Gastroesophageal sphincter (tissue), 4 donors: ENCODE results near the gene LYL1. TPM values are rescaled to one million over a fixed set of nuclear protein-coding genes. Genes with fewer than 3 reads are reported as not detected.

Source experiments
- ATAC-seq: fragments of 150-250 bp; one replicate; pipeline ENCODE4 v1.9.1; 2016; ENCODE audit warnings: mild to moderate bottlenecking, moderate library complexity
- H3K27ac ChIP-seq, 4 donors: fragments of 200-600 bp; sonication (generic) in 3 of 4; 1 replicate in 3 of 4; 2 replicates in 1 of 4; pipeline ENCODE4 v1.5.1; 2016 to 2019
- H3K27me3 ChIP-seq: fragments of 200-600 bp; sonication (generic); one replicate; pipeline ENCODE4 v1.5.1; 2019
- H3K36me3 ChIP-seq, 2 donors: fragments of 200-600 bp; sonication (generic); one replicate each; pipeline ENCODE4 v1.5.1; 2019; ENCODE audit warnings: control low read depth in 1 of 2
- H3K4me1 ChIP-seq, 3 donors: fragments of 200-600 bp; sonication (generic); 1 replicate in 2 of 3; 2 replicates in 1 of 3; pipeline ENCODE4 v1.5.1; 2016 to 2019; ENCODE audit warnings: control low read depth in 2 of 3
- H3K4me3 ChIP-seq, 2 donors: fragments of 200-600 bp; sonication (generic); one replicate each; pipeline ENCODE4 v1.5.1; 2019; ENCODE audit warnings: mild to moderate bottlenecking in 1 of 2, moderate library complexity in 1 of 2
- H3K9me3 ChIP-seq, 3 donors: fragments of 200-600 bp; sonication (generic); one replicate each; pipeline ENCODE4 v1.5.1; 2017 to 2019; ENCODE audit warnings: control low read depth in 2 of 3
- EP300 ChIP-seq: sonication (generic); formaldehyde crosslinking; IDR thresholded peaks from one replicate; pipeline ENCODE4 v1.6.1; 2017; ENCODE audit warnings: antibody characterized with exemption, mild to moderate bottlenecking
- POLR2A ChIP-seq, 2 donors: fragments of 450-650 bp; IDR thresholded peaks; one replicate each; pipeline ENCODE4 v1.6.1; 2017; ENCODE audit warnings: antibody characterized with exemption in 2 of 2, mild to moderate bottlenecking in 2 of 2, moderate library complexity in 1 of 2
- POLR2AphosphoS5 ChIP-seq: sonication (generic); formaldehyde crosslinking; IDR thresholded peaks from one replicate; pipeline ENCODE4 v1.6.1; 2017; ENCODE audit warnings: antibody characterized with exemption
- WGBS, 2 donors: methylation state at CpG; one replicate each; pipeline ENCODE4 v1.1.5; 2018; ENCODE audit warnings: low coverage in 1 of 2; 5-methylcytosine and 5-hydroxymethylcytosine counted together
- total RNA-seq, 4 donors: library from RNA; depleted of rRNA; stranded (reverse); fragments of >200 nt; gene quantifications; one replicate each; pipeline ENCODE4 v1.1.0, GENCODE V29; 2016
- TF ChIP-seq, protein P1 (sequence below), 4 experiments: fragments of 200-600 bp in 2 of 4; fragments of 450-650 bp in 2 of 4; sonication (generic) in 1 of 4; IDR thresholded peaks; one replicate each; pipeline ENCODE4 v1.5.1; 2017 to 2019; ENCODE audit warnings: antibody characterized with exemption in 4 of 4, mild to moderate bottlenecking in 2 of 4, moderate library complexity in 2 of 4

Gene LYL1
- total RNA-seq, 4 donors from 2014 or later, result 9.9 to 11.8 (median 10.8) TPM

DNA sequence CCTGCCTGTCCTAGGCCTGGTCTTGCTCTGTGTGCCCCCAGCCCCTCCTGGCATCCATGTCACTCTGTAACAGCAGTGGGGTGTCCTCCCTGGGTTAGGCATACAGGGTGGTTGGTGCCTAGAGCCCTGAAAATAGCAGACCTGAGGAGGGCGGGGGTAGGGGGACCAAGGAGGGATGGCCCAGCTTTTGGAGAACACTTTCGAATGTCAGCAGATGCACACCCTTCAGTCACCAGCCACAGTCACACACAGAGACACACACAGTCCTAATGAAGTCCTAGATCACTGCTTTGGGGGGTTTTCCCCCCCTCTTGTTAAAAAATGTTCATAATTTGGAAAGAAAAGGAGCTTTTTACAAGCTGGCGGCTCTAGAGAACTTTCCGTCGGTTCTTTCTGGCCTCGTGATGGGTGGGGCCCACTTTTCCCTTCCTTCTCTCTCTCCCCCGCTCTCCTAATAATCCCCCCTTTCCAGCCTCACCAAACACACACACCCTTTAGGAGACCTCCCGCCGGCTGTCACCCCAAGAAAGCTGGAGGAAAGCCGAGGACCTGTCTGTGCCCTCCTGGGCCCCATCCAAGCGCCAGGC is 47.9 kb downstream of the LYL1 start:
- Histone ChIP-seq H3K27me3 (no peaks in the 10 kb centered on the region), H3K4me1 (peaks cover 52 to 100% (median 96%) of the 10 kb centered on the region in 3 donors), H3K27ac (peak overlapping the region; percentile 95 to 98 (median 97)), H3K36me3 (no peaks in the 10 kb centered on the region), H3K9me3 (no peaks in the 10 kb centered on the region), H3K4me3 (peak overlapping the region in 1 of 2 donors; percentile 37)
- ATAC-seq, result peak; percentile 26
- WGBS, 2 donors, result 4 to 17% methylated on average over 7 to 8 of the region's 11 CpGs
- TF ChIP-seq, protein P1, sequence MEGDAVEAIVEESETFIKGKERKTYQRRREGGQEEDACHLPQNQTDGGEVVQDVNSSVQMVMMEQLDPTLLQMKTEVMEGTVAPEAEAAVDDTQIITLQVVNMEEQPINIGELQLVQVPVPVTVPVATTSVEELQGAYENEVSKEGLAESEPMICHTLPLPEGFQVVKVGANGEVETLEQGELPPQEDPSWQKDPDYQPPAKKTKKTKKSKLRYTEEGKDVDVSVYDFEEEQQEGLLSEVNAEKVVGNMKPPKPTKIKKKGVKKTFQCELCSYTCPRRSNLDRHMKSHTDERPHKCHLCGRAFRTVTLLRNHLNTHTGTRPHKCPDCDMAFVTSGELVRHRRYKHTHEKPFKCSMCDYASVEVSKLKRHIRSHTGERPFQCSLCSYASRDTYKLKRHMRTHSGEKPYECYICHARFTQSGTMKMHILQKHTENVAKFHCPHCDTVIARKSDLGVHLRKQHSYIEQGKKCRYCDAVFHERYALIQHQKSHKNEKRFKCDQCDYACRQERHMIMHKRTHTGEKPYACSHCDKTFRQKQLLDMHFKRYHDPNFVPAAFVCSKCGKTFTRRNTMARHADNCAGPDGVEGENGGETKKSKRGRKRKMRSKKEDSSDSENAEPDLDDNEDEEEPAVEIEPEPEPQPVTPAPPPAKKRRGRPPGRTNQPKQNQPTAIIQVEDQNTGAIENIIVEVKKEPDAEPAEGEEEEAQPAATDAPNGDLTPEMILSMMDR (IDR thresholded peaks at IDR 0.05), result peak in 1 of 4 experiments; percentile 8
- TF ChIP-seq POLR2A (IDR thresholded peaks at IDR 0.05) (no peak), EP300 (no peak)

DNA sequence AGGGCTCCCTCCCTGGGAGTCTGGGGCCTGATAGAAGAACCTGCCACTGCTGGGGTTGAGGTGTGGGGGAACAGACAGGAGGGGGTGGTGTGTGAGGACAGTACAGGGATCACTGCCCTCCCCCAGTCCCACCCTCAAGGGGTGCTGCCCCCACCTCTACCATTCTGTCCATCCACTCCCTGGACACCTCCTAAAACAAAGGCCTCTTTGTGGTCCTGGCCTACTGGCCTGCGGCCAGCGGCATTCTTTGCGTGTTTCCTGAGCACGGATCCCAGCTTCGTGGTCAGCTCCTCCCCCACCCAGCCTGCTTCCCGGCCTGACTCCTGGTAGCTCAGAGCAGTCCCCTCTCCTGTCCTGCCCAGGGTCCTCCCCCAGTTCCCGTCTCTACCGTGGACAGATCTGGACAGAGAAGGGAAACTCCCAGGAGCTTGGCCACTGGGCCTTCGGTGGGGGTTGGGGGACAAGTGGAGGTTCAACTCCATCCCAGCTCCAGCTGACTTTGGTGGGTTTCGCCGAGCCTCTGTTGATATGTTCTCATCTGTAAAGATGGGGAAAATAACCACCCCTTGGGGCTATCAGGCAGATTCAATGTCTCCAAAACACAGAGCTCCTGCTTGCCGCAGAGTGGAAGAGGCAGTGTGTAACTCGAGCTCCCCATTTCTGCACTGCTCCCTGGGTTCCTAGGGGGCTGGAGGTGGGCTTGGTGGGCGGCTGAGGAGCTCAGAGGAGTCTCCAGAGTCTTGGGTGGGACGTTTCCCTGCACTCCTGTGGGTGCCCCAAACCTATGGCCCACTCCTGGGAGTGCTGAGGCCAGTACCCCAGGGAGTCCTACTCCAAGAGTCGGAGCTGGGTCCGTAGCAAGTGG is 48.7 kb downstream of the LYL1 start:
- H3K36me3 ChIP-seq, result no peaks in the 10 kb centered on the region
- peak overlapping the region; percentile 95 to 98 (median 97) for H3K27ac ChIP-seq
- no peak for TF ChIP-seq POLR2A (IDR thresholded peaks at IDR 0.05)
- TF ChIP-seq POLR2AphosphoS5, result peak; percentile 56
- peaks cover 48 to 100% (median 89%) of the 10 kb centered on the region in 3 donors for H3K4me1 ChIP-seq
- WGBS, 2 donors, result 20 to 50% methylated on average over 1 to 2 of the region's 17 CpGs
- H3K4me3 ChIP-seq, result peak overlapping the region in 1 of 2 donors; percentile 37
- no peaks in the 10 kb centered on the region for H3K9me3 ChIP-seq
- ATAC-seq, result peak; percentile 69
- H3K27me3 ChIP-seq, result no peaks in the 10 kb centered on the region

DNA sequence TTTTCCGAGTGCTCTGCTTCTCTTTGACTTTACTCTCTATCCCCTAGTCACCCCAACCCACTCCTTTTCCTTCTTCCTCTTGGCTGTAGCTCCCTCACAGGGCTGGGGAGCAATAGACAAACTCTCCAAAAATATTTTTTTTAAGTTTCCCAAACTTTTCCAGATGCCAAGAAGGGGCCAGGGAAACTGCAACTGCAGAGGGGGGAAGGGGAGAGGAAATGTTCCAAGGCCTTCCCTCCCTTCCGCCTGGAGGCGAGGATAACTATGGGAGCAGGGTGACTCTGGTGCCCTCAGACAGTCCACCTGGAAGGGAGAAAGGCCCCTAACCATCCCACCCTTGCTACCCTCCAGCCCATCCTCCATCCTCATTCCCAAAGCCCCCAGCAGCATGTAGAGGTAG is 49.4 kb downstream of the LYL1 start:
- 18 to 30% methylated on average over 2 to 3 of the region's 3 CpGs for WGBS, 2 donors
- H3K27ac ChIP-seq, result peak overlapping the region; percentile 95 to 98 (median 97)
- no peaks in the 10 kb centered on the region for H3K27me3 ChIP-seq
- no peak for TF ChIP-seq EP300
- TF ChIP-seq POLR2AphosphoS5, result no peak
- no peak for TF ChIP-seq POLR2A (IDR thresholded peaks at IDR 0.05)
- TF ChIP-seq, protein P1 (IDR thresholded peaks at IDR 0.05), result no peak
- no peaks in the 10 kb centered on the region for H3K9me3 ChIP-seq
- peaks cover 46 to 100% (median 82%) of the 10 kb centered on the region in 3 donors for H3K4me1 ChIP-seq
- no peak for ATAC-seq
- no peak overlapping the region for H3K4me3 ChIP-seq
- H3K36me3 ChIP-seq, result no peaks in the 10 kb centered on the region

DNA sequence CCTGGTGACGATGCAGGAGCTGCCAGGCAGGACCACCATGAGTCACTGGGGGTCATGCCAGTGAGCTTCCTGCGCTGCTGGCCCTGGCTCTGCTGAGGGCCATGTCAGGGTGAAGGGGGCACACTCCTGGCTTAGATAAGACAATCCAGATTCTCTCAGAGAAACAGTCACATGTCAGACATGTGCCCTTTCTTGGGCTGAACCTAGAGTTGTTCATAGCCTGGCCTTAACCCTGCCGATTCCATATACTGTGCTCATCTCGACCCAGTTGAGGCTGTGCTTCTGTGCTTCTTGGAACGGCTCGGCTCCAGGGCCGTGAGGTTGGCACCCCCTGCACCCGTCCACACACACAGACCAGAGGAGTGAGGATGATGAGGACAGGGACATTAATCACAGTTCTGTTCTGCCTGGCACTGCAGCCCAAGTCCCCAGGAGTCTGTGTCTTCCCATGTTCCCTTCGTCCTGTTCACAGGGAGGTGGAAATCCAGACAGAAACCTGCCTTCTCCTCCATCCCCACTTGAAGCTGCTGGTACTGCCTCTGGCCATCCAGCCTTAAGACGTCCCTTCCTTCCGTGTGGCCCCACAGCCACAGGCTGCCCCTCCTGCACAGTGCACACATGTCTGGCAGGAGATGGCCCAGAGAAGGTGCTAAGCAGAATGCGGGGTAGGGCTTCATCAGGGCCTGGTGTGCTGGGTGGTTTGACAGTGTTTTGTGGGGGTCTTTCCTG is 50.0 kb downstream of the LYL1 start:
- H3K36me3 ChIP-seq, result no peaks in the 10 kb centered on the region
- H3K4me1 ChIP-seq, result peaks cover 43 to 100% (median 75%) of the 10 kb centered on the region in 3 donors
- WGBS, 2 donors, result 15 to 36% methylated on average over 2 to 3 of the region's 12 CpGs
- peak overlapping the region; percentile 95 to 98 (median 97) for H3K27ac ChIP-seq
- TF ChIP-seq POLR2AphosphoS5 (no peak), POLR2A (IDR thresholded peaks at IDR 0.05) (no peak), EP300 (no peak)
- TF ChIP-seq, protein P1 (IDR thresholded peaks at IDR 0.05), result no peak
- no peaks in the 10 kb centered on the region for H3K9me3 ChIP-seq
- H3K4me3 ChIP-seq, result peak overlapping the region in 1 of 2 donors; percentile 15
- no peaks in the 10 kb centered on the region for H3K27me3 ChIP-seq
- ATAC-seq, result no peak

DNA sequence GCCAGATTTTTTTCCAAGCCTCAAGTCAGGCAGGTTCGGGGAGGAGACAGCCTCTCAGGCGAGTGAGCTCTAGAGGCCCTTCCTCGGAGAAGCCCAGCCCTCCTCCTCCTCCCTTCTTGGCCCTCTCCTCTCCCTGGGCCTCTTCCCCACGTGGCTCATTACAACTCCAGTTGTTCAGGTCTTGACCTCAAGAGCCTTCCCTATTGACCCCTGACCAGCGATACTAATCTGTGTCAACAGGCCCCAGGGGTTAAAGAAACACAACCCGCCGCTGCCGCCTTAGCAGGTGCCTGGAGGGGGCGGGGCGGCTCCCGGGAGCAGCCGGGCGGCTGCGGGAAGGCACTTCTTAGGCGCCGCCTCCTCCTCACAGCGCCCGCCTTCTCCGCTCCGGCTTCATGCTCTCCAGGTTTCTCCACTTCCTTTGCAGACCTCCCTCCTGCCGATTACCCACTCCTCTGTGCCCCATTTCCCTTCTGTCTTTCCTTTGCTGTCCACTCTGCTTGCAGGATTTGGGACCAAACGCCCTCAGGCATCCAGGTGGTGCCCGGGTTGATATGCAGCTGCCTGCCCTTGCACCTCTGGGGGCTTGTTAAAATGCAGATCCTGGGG is 51.0 kb downstream of the LYL1 start:
- H3K9me3 ChIP-seq, result no peaks in the 10 kb centered on the region
- H3K4me3 ChIP-seq, result peak overlapping the region in 1 of 2 donors; percentile 15
- H3K4me1 ChIP-seq, result peaks cover 33 to 100% (median 69%) of the 10 kb centered on the region in 3 donors
- no peaks in the 10 kb centered on the region for H3K27me3 ChIP-seq
- 0 to 1% methylated on average over 2 to 23 of the region's 23 CpGs for WGBS, 2 donors
- peak; percentile 44 for ATAC-seq
- peak overlapping the region in 3 of 4 donors; percentile 95 to 98 (median 98) for H3K27ac ChIP-seq
- TF ChIP-seq POLR2A (IDR thresholded peaks at IDR 0.05), result no peak
- TF ChIP-seq, protein P1 (IDR thresholded peaks at IDR 0.05), result peak in 2 of 4 experiments; percentile 29 to 32
- H3K36me3 ChIP-seq, result no peaks in the 10 kb centered on the region
